Right renal cortex interstitium (tissue), 3 donors: ENCODE data around the gene SFXN2. TPM values are rescaled to one million over a fixed set of nuclear protein-coding genes. Genes with fewer than 3 reads are reported as not detected.
"Not testable (repeated sequence)": the region's sequence is repeated elsewhere in the genome, so short reads cannot be mapped to it uniquely, and the experiment has no call there.

ENCODE experiments used
- DNase-seq, 3 donors: peaks; one replicate each; pipeline ENCODE4 v3.0.0-alpha.2; 2013; ENCODE audit warnings: low read depth in 3 of 3, low spot score in 2 of 3
- polyA plus RNA-seq, 3 donors: library from polyadenylated mRNA; unstranded; fragments of 120-200 nt; gene quantifications; one replicate each; pipeline ENCODE4 v1.2.1, GENCODE V29; 2013; ENCODE audit not compliant: insufficient read length in 3 of 3

Gene SFXN2
- polyA plus RNA-seq = 10 to 100 TPM; 44.0 to 48.3 (median 47.1) TPM

GRCh38 chr10:102714621-102715455 lies at the start of gene SFXN2:
TSS of gene SFXN2 (plus strand) at chr10:102714636. CDS start at chr10:102726637, 12,001 bp downstream.
- DNase-seq = no peak

GRCh38 chr10:102665904-102666509 lies 48.4 kb upstream of the SFXN2 start:
- no peak for DNase-seq

- not testable (repeated sequence) for DNase-seq
These were observed 47.0 kb upstream of the SFXN2 start for GRCh38 chr10:102667411-102667810.

- no peak for DNase-seq
These were observed 45.9 kb upstream of the SFXN2 start for GRCh38 chr10:102668326-102669107.

GRCh38 chr10:102669206-102670064 lies 45.0 kb upstream of the SFXN2 start:
- no peak for DNase-seq

GRCh38 chr10:102670065-102670670 lies 44.3 kb upstream of the SFXN2 start:
- no peak for DNase-seq

- no peak for DNase-seq
These were observed 43.5 kb upstream of the SFXN2 start for GRCh38 chr10:102670871-102671434.

- DNase-seq = no peak
These were observed 41.1 kb upstream of the SFXN2 start for GRCh38 chr10:102673236-102673818.

- no peak for DNase-seq
These were observed 40.5 kb upstream of the SFXN2 start for GRCh38 chr10:102673819-102674511.

- no peak for DNase-seq
These were observed 39.9 kb upstream of the SFXN2 start for GRCh38 chr10:102674566-102674965.

GRCh38 chr10:102675011-102675665 lies 39.3 kb upstream of the SFXN2 start:
- DNase-seq = no peak

GRCh38 chr10:102675666-102676533 lies 38.5 kb upstream of the SFXN2 start:
- DNase-seq = no peak

- DNase-seq = no peak
These were observed 37.7 kb upstream of the SFXN2 start for GRCh38 chr10:102676534-102677315.

GRCh38 chr10:102677331-102678067 lies 36.9 kb upstream of the SFXN2 start:
- DNase-seq = no peak

- no peak for DNase-seq
These were observed 36.4 kb upstream of the SFXN2 start for GRCh38 chr10:102678068-102678400.

- no peak for DNase-seq
These were observed 35.6 kb upstream of the SFXN2 start for GRCh38 chr10:102678842-102679289.
